K562 (cell line): ENCODE data around the gene MEGF10. TPM values are rescaled to one million over a fixed set of nuclear protein-coding genes. Genes with fewer than 3 reads are reported as not detected.

Source experiments
- DMBX1 ChIP-seq: fragments of 250-450 bp; sonication (Bioruptor Pico); IDR thresholded peaks from 2 replicates; pipeline ENCODE4 v1.8.0; 2022; ENCODE audit warnings: inconsistent platforms, mild to moderate bottlenecking, moderate library complexity, borderline replicate concordance
- HBP1 ChIP-seq: fragments of 450-650 bp; formaldehyde crosslinking; IDR thresholded peaks from 2 replicates; pipeline ENCODE4 v1.4.0; 2022; ENCODE audit warnings: missing genetic modification characterization
- HNRNPUL1 ChIP-seq: fragments of 200-400 bp; formaldehyde crosslinking; IDR thresholded peaks from 2 replicates; pipeline ENCODE4 v1.6.1; 2017; ENCODE audit warnings: low read length
- HOXB6 ChIP-seq: fragments of 250-450 bp; sonication (Bioruptor Pico); IDR thresholded peaks from 2 replicates; pipeline ENCODE4 v1.5.1; 2022; ENCODE audit warnings: mild to moderate bottlenecking, borderline replicate concordance
- POLR2A ChIP-seq: fragments of 450-650 bp; conservative IDR thresholded peaks from 2 replicates; pipeline ENCODE4 v1.6.1; 2016
- PTRF ChIP-seq: fragments of 450-650 bp; IDR thresholded peaks from 2 replicates; pipeline ENCODE4 v1.6.1; 2016; ENCODE audit warnings: mild to moderate bottlenecking, missing genetic modification characterization, missing compliant biosample characterization
- SMAD1 ChIP-seq: fragments of 150-350 bp; IDR thresholded peaks from 2 replicates; pipeline ENCODE4 v1.6.1; 2014; ENCODE audit warnings: low read length, low read depth; ENCODE audit not compliant: partially characterized antibody
- TBP ChIP-seq: optimal IDR thresholded peaks from 2 replicates; pipeline ENCODE3; 2011; ENCODE audit warnings: low read depth, low read length, improper control_type of control experiment
- ZBTB12 ChIP-seq: fragments of 250-450 bp; sonication (Bioruptor Pico); IDR thresholded peaks from 2 replicates; pipeline ENCODE4 v1.4.0; 2020
- ZBTB49 ChIP-seq: sonication (generic); formaldehyde crosslinking; IDR thresholded peaks from 2 replicates; pipeline ENCODE4 v1.8.0; 2022; ENCODE audit warnings: missing genetic modification reagents, mild to moderate bottlenecking, borderline replicate concordance
- ZNF212 ChIP-seq: fragments of 450-650 bp; formaldehyde crosslinking; IDR thresholded peaks from 2 replicates; pipeline ENCODE4 v1.4.0; 2020; ENCODE audit warnings: mild to moderate bottlenecking
- ZSCAN29 ChIP-seq: fragments of 450-650 bp; IDR thresholded peaks from 2 replicates; pipeline ENCODE4 v1.6.1; 2017
- polyA plus RNA-seq, 8 experiments: library from polyadenylated mRNA; depleted of rRNA in 4 of 8; stranded (reverse) in 5 of 8; unstranded in 3 of 8; fragments of >200 nt; fragmentation: Nextera tagmentation in 2 of 8; fragmentation: Illumina TruSeq in 1 of 8; extraction: Ambion mirVana in 2 of 8; extraction: Trizol in 1 of 8; gene quantifications; 2 replicates each; pipeline versions ENCODE4 v1.2.1 to v1.2.3, GENCODE V29; 2011 to 2014; ENCODE audit warnings: inconsistent platforms in 1 of 8, missing spikeins in 1 of 8
- total RNA-seq, 7 experiments: library from RNA; depleted of rRNA in 6 of 7; stranded (reverse); fragments of >200 nt in 6 of 7; fragmentation: Illumina TruSeq in 2 of 7; extraction: Trizol in 2 of 7; gene quantifications; 2 replicates each; pipeline versions ENCODE4 v1.2.1 to v1.2.3, GENCODE V29; 2011 to 2021; ENCODE audit warnings: low replicate concordance in 1 of 7

The MEGF10 gene
- total and polyA plus RNA-seq, 9 of the 15 experiments (the other 6 are each of a cell fraction or from before 2014, with no cell fraction given), result 0.07 TPM; not detected in 8

- no peak for TF ChIP-seq ZBTB49 (CRISPR knock-in tag)
- TF ChIP-seq HBP1 (CRISPR knock-in tag), result no peak
- no peak for TF ChIP-seq TBP
- TF ChIP-seq HNRNPUL1, result no peak
- TF ChIP-seq ZNF212 (CRISPR knock-in tag), result no peak
- TF ChIP-seq SMAD1, result no peak
- TF ChIP-seq PTRF, result no peak
- no peak for TF ChIP-seq ZSCAN29
- TF ChIP-seq HOXB6 (CRISPR knock-in tag), result no peak
- no peak for TF ChIP-seq ZBTB12 (CRISPR knock-in tag)
- TF ChIP-seq POLR2A, result no peak
- no peak for TF ChIP-seq DMBX1 (CRISPR knock-in tag)
Measured at GRCh38 chr5:127311349-127311748, 20.8 kb downstream of the MEGF10 start (continued).
